CD14-positive monocyte (primary cell): ENCODE results near the gene ABCC2. TPM values are rescaled to one million over a fixed set of nuclear protein-coding genes. Genes with fewer than 3 reads are reported as not detected.
A peak's percentile ranks its signal among the peaks of the same experiment; 100 is the strongest.

Experiments
- DNase-seq, 3 donors: peaks; one replicate each; pipeline ENCODE4 v3.0.0-alpha.2; 2011 to 2022
- H2AFZ ChIP-seq: 2 replicates; pipeline ENCODE4 v1.6.0; 2012; ENCODE audit warnings: mild to moderate bottlenecking, low read depth, low read length, inconsistent platforms; ENCODE audit not compliant: insufficient read depth, poor library complexity, severe bottlenecking
- H3K27ac ChIP-seq, 2 donors: 1 replicate in 1 of 2; 2 replicates in 1 of 2; pipeline ENCODE4 v1.5.1; 2012 to 2013; ENCODE audit warnings: low read length in 2 of 2, control low read depth in 1 of 2, inconsistent platforms in 1 of 2, low read depth in 1 of 2, mild to moderate bottlenecking in 1 of 2
- H3K27me3 ChIP-seq, 2 donors: one replicate each; pipeline versions ENCODE4 v1.6.0 to v1.6.1; 2011 to 2013; ENCODE audit warnings: low read length in 2 of 2; ENCODE audit not compliant: control insufficient read depth in 2 of 2, insufficient read depth in 2 of 2
- H3K36me3 ChIP-seq, 2 donors: replicated peaks in 1 of 2; 1 replicate in 1 of 2; 2 replicates in 1 of 2; pipeline versions ENCODE4 v1.5.1 to v1.6.1; 2012 to 2013; ENCODE audit warnings: low read length in 2 of 2, control low read depth in 1 of 2, inconsistent platforms in 1 of 2, mild to moderate bottlenecking in 1 of 2; ENCODE audit not compliant: insufficient read depth in 2 of 2, control insufficient read depth in 1 of 2
- H3K4me1 ChIP-seq, 2 donors: 1 replicate in 1 of 2; 2 replicates in 1 of 2; pipeline versions ENCODE4 v1.5.1 to v1.6.1; 2012 to 2013; ENCODE audit warnings: low read length in 2 of 2, control low read depth in 1 of 2, inconsistent platforms in 1 of 2, mild to moderate bottlenecking in 1 of 2, moderate library complexity in 1 of 2; ENCODE audit not compliant: insufficient read depth in 2 of 2, control insufficient read depth in 1 of 2
- H3K4me2 ChIP-seq: replicated peaks from 2 replicates; pipeline ENCODE3; 2012; ENCODE audit warnings: low read length, moderate library complexity, mild to moderate bottlenecking; ENCODE audit not compliant: poor library complexity, severe bottlenecking; ENCODE audit errors: extremely low read depth
- H3K4me3 ChIP-seq, 3 experiments: fragments of 200-600 bp in 1 of 3; sonication (generic) in 1 of 3; replicated peaks in 1 of 3; 1 replicate in 2 of 3; 2 replicates in 1 of 3; pipeline ENCODE4 v1.5.1; 2011 to 2013; ENCODE audit warnings: low read length in 3 of 3, mild to moderate bottlenecking in 3 of 3, control low read depth in 2 of 3, low read depth in 2 of 3, inconsistent platforms in 1 of 3, moderate library complexity in 1 of 3
- H3K79me2 ChIP-seq: 2 replicates; pipeline ENCODE4 v1.6.0; 2012; ENCODE audit warnings: mild to moderate bottlenecking, control low read depth, inconsistent platforms, low read length, moderate library complexity; ENCODE audit not compliant: insufficient read depth
- H3K9ac ChIP-seq: 2 replicates; pipeline ENCODE4 v1.6.0; 2017; ENCODE audit warnings: low read length, mild to moderate bottlenecking; ENCODE audit not compliant: insufficient read depth, poor library complexity, severe bottlenecking
- H3K9me3 ChIP-seq, 2 donors: replicated peaks in 1 of 2; 1 replicate in 1 of 2; 2 replicates in 1 of 2; pipeline versions ENCODE4 v1.5.1 to v1.6.1; 2012 to 2013; ENCODE audit warnings: low read length in 2 of 2, control low read depth in 1 of 2; ENCODE audit not compliant: control insufficient read depth in 1 of 2, insufficient read depth in 1 of 2
- H4K20me1 ChIP-seq: 2 replicates; pipeline ENCODE4 v1.6.0; 2012; ENCODE audit warnings: mild to moderate bottlenecking, low read length, control low read depth, moderate library complexity; ENCODE audit not compliant: insufficient read depth
- H3K27ac Mint-ChIP-seq, 7 donors: one replicate each; pipeline ENCODE4 v1.8.0; 2020; ENCODE audit warnings: mild to moderate bottlenecking in 7 of 7, mixed read lengths in 7 of 7, moderate library complexity in 6 of 7, inconsistent platforms in 2 of 7
- H3K27me3 Mint-ChIP-seq, 3 donors: one replicate each; pipeline ENCODE4 v1.8.0; 2021 to 2022; ENCODE audit warnings: low read depth in 3 of 3, mild to moderate bottlenecking in 3 of 3, mixed read lengths in 3 of 3, moderate library complexity in 3 of 3, inconsistent platforms in 1 of 3
- H3K36me3 Mint-ChIP-seq, 2 donors: one replicate each; pipeline ENCODE4 v1.8.0; 2020; ENCODE audit warnings: mixed read lengths in 2 of 2, inconsistent platforms in 1 of 2, mild to moderate bottlenecking in 1 of 2
- H3K4me1 Mint-ChIP-seq: one replicate; pipeline ENCODE4 v1.8.0; 2020; ENCODE audit warnings: mild to moderate bottlenecking, mixed read lengths
- H3K4me3 Mint-ChIP-seq, 2 donors: one replicate each; pipeline ENCODE4 v1.8.0; 2020; ENCODE audit warnings: mild to moderate bottlenecking in 2 of 2, mixed read lengths in 2 of 2, moderate library complexity in 1 of 2
- H3K9me3 Mint-ChIP-seq, 7 donors: one replicate each; pipeline ENCODE4 v1.8.0; 2020 to 2022; ENCODE audit warnings: mixed read lengths in 7 of 7, mild to moderate bottlenecking in 6 of 7, moderate library complexity in 6 of 7, inconsistent platforms in 2 of 7
- WGBS: methylation state at CpG from one replicate; pipeline ENCODE4 v1.1.5; 2013; ENCODE audit warnings: missing lambda C conversion rate; ENCODE audit not compliant: insufficient coverage; 5-methylcytosine and 5-hydroxymethylcytosine counted together
- intact Hi-C, 2 donors: fragments of 100-400 bp; cut with micrococcal nuclease; formaldehyde crosslinking; loops; one replicate each; pipeline versions ENCODE4 v1.15.0 to v1.15.1; 2023
- polyA plus RNA-seq, 3 donors: library from polyadenylated mRNA; depleted of rRNA in 1 of 3; unstranded in 2 of 3; stranded (reverse) in 1 of 3; fragments of 300-500 nt in 2 of 3; fragments of >200 nt in 1 of 3; fragmentation: Illumina TruSeq in 2 of 3; gene quantifications; 1 replicate in 2 of 3; 2 replicates in 1 of 3; pipeline ENCODE4 v1.2.3, GENCODE V29; 2012 to 2021
- TF ChIP-seq, protein P1 (sequence below): fragments of 200-600 bp; IDR thresholded peaks from one replicate; pipeline ENCODE4 v1.8.0; 2022; ENCODE audit warnings: antibody characterized with exemption, mild to moderate bottlenecking

ABCC2 gene
- polyA plus RNA-seq, 3 donors, result 0.09 to 2.7 (median 0.35) TPM

DNA sequence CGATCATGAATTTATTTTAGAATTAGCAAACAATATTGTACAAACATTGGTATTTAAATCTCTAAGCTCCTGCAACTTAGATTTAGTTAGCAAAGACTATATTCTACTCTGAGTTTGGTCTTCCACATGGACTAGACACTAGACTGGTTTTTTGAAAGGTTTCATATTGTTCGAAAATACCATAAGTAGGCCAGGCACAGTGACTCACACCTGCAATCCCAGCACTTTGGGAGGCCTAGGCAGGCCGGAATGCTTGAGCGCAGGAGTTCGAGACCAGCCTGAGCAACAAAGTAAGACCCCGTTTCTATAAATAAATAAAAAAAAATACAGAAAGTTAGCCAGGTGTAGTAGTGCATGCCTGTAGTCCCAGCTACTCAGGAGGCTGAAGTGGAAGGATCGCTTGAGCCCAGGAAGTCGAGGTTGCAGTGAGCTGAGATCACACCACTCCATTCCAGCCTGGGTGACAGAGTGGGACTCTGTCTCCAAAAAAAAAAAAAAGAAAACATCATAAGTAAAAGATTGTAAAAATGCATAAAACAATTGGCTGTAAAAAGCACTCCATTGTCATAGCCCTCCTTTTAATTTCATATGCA, 73.1 kb downstream of the ABCC2 start:
- intact Hi-C loops, result no loop called here

DNA sequence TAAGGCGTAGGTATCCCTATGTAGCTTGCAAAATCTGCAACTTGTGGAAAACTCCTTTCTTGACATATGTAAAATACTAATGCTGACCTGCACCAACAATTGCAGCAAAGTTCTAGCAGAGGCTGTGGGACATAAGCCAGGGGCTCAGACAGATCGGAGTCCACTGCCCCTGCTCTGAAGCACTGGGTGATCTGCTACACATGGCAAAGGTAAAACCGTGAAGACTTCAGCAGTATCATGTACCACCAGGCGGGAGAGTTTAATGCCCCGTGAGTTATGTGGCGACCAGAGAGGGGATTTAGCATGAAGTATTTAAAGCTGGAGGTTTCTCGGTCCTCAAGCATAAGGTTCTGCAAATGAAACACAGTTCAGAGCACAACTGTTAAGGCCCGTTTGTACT, 76.4 kb downstream of the ABCC2 start:
- H3K27me3 Mint-ChIP-seq, result peaks cover 4 to 10% (median 7%) of the 10 kb centered on the region in 3 donors
- no peak for DNase-seq
- TF ChIP-seq, protein P1, sequence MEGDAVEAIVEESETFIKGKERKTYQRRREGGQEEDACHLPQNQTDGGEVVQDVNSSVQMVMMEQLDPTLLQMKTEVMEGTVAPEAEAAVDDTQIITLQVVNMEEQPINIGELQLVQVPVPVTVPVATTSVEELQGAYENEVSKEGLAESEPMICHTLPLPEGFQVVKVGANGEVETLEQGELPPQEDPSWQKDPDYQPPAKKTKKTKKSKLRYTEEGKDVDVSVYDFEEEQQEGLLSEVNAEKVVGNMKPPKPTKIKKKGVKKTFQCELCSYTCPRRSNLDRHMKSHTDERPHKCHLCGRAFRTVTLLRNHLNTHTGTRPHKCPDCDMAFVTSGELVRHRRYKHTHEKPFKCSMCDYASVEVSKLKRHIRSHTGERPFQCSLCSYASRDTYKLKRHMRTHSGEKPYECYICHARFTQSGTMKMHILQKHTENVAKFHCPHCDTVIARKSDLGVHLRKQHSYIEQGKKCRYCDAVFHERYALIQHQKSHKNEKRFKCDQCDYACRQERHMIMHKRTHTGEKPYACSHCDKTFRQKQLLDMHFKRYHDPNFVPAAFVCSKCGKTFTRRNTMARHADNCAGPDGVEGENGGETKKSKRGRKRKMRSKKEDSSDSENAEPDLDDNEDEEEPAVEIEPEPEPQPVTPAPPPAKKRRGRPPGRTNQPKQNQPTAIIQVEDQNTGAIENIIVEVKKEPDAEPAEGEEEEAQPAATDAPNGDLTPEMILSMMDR, result no peak
- no peaks in the 10 kb centered on the region for H3K9me3 ChIP-seq
- H3K27ac Mint-ChIP-seq, result no peak overlapping the region
- H3K4me3 ChIP-seq, result no peak overlapping the region
- no peak overlapping the region for H3K4me2 ChIP-seq
- H2AFZ ChIP-seq, result no peak overlapping the region
- no peaks in the 10 kb centered on the region for H3K79me2 ChIP-seq
- H3K9ac ChIP-seq, result no peak overlapping the region
- H3K4me1 ChIP-seq, result no peaks in the 10 kb centered on the region
- peaks cover 0 to 3% (median 0%) of the 10 kb centered on the region in 7 donors for H3K9me3 Mint-ChIP-seq
- 95% methylated on average over 2 of the region's 8 CpGs for WGBS
- no peaks in the 10 kb centered on the region for H3K36me3 ChIP-seq
- H3K4me3 Mint-ChIP-seq, result no peak overlapping the region
- no peaks in the 10 kb centered on the region for H4K20me1 ChIP-seq
- H3K27me3 ChIP-seq, result peaks cover 0 to 2% of the 10 kb centered on the region in 2 donors
- H3K4me1 Mint-ChIP-seq, result no peaks in the 10 kb centered on the region
- H3K27ac ChIP-seq, result no peak overlapping the region
- intact Hi-C loops, result no loop called here
- H3K36me3 Mint-ChIP-seq, result no peaks in the 10 kb centered on the region

More for the DNA sequence above, 73.1 kb downstream of the ABCC2 start:
- Mint-ChIP-seq H3K27me3 (peaks cover 0 to 7% (median 0%) of the 10 kb centered on the region in 3 donors), H3K27ac (no peak overlapping the region), H3K4me1 (peaks cover 5% of the 10 kb centered on the region), H3K9me3 (peaks cover 0 to 3% (median 0%) of the 10 kb centered on the region in 7 donors), H3K4me3 (no peak overlapping the region), H3K36me3 (no peaks in the 10 kb centered on the region)
- Histone ChIP-seq H3K36me3 (no peaks in the 10 kb centered on the region), H2AFZ (no peak overlapping the region), H3K4me1 (no peaks in the 10 kb centered on the region), H3K4me2 (no peak overlapping the region), H3K9ac (no peak overlapping the region), H3K27ac (no peak overlapping the region), H3K27me3 (peaks cover 0 to 2% of the 10 kb centered on the region in 2 donors), H4K20me1 (no peaks in the 10 kb centered on the region), H3K79me2 (no peaks in the 10 kb centered on the region), H3K9me3 (no peaks in the 10 kb centered on the region), H3K4me3 (no peak overlapping the region)
- WGBS, result no CpG with 5 or more reads among the region's 8 CpGs
- DNase-seq, result no peak
- TF ChIP-seq, protein P1, result peak; percentile 2
